ENCODE results near the gene RGS8. TPM values are rescaled to one million over a fixed set of nuclear protein-coding genes. Genes with fewer than 3 reads are reported as not detected.

Gene RGS8
- polyA plus RNA-seq, 1 of the 3 experiments (the other 2 are of a cell fraction): not detected

- Histone ChIP-seq H3K27ac (ENCODE audit: low read depth in 2 of 2, low read length in 1 of 2) (no peak overlapping the region), H3K4me1 (ENCODE audit: control insufficient read depth in 1 of 2, insufficient read depth in 2 of 2, low read depth in 1 of 2, low read length in 1 of 2) (peaks cover 0 to 18% of the 10 kb centered on the region in 2 experiments; a peak in 2 of 4 replicates), H3K27me3 (ENCODE audit: insufficient read depth) (peaks cover 7% of the 10 kb centered on the region; the same call in 1 of the 2 replicates), H3K79me2 (ENCODE audit: insufficient read depth) (no peaks in the 10 kb centered on the region), H3K9ac (no peak overlapping the region), H2AFZ (ENCODE audit: low read depth) (no peak overlapping the region), H4K20me1 (ENCODE audit: insufficient read depth) (no peaks in the 10 kb centered on the region), H3K9me3 (no peaks in the 10 kb centered on the region), H3K36me3 (replicated peaks in 1 of 2; ENCODE audit: control insufficient read depth in 1 of 2, insufficient read depth in 2 of 2, low read length in 1 of 2) (no peaks in the 10 kb centered on the region), H3K9me2 (no peaks in the 10 kb centered on the region), H3K4me3 (ENCODE audit: low read depth in 2 of 2, low read length in 1 of 2) (no peak overlapping the region), H3F3A (replicated peaks; ENCODE audit: insufficient read depth) (no peaks in the 10 kb centered on the region), H3K4me2 (no peak overlapping the region)
- ChIA-PET POLR2A (no interaction called here), CTCF (interaction anchor here (1.0 to 4.4 kb wide), 2 partner anchors 8 to 68 kb away, joined by 3 to 17 read pairs; no protein-coding TSS in a partner anchor)
- no peak for TF ChIP-seq GABPA (IDR thresholded peaks at IDR 0.05; ENCODE audit: low read depth)
- no peak for TF ChIP-seq SIN3A (IDR thresholded peaks at IDR 0.05; ENCODE audit: borderline replicate concordance, low read depth, low read length)
- no peak for TF ChIP-seq FOSL2 (IDR thresholded peaks at IDR 0.05; ENCODE audit: borderline replicate concordance, low read depth)
- no peak for TF ChIP-seq NRF1 (IDR thresholded peaks at IDR 0.05; ENCODE audit: low read depth, low read length)
- TF ChIP-seq ELF1 (IDR thresholded peaks at IDR 0.05): no peak
- TF ChIP-seq, protein P1, sequence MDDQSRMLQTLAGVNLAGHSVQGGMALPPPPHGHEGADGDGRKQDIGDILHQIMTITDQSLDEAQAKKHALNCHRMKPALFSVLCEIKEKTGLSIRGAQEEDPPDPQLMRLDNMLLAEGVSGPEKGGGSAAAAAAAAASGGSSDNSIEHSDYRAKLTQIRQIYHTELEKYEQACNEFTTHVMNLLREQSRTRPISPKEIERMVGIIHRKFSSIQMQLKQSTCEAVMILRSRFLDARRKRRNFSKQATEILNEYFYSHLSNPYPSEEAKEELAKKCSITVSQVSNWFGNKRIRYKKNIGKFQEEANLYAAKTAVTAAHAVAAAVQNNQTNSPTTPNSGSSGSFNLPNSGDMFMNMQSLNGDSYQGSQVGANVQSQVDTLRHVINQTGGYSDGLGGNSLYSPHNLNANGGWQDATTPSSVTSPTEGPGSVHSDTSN (IDR thresholded peaks at IDR 0.05): no peak
- TF ChIP-seq REST (IDR thresholded peaks at IDR 0.05; ENCODE audit: low read depth, low read length): no peak
- TF ChIP-seq GATA2 (CRISPR knock-in tag; IDR thresholded peaks at IDR 0.05): no peak
- TF ChIP-seq, protein P2, sequence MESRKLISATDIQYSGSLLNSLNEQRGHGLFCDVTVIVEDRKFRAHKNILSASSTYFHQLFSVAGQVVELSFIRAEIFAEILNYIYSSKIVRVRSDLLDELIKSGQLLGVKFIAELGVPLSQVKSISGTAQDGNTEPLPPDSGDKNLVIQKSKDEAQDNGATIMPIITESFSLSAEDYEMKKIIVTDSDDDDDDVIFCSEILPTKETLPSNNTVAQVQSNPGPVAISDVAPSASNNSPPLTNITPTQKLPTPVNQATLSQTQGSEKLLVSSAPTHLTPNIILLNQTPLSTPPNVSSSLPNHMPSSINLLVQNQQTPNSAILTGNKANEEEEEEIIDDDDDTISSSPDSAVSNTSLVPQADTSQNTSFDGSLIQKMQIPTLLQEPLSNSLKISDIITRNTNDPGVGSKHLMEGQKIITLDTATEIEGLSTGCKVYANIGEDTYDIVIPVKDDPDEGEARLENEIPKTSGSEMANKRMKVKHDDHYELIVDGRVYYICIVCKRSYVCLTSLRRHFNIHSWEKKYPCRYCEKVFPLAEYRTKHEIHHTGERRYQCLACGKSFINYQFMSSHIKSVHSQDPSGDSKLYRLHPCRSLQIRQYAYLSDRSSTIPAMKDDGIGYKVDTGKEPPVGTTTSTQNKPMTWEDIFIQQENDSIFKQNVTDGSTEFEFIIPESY (IDR thresholded peaks at IDR 0.05; ENCODE audit: borderline replicate concordance, low read depth): no peak
- TF ChIP-seq MXI1 (IDR thresholded peaks at IDR 0.05; ENCODE audit: low read depth, low read length): no peak
- no peak for TF ChIP-seq JUND (IDR thresholded peaks at IDR 0.05)
- DNase-seq: no peak
- WGBS (ENCODE audit: low lambda C conversion rate): 86% methylated on average over 11 of the region's 11 CpGs
Observed at GRCh38 chr1:182668521-182669054, 15.8 kb downstream of the RGS8 start.

Measured in SK-N-SH (cell line).